ENCODE results near the gene SOX18.

The SOX18 gene

GRCh38 chr20:64037498-64038213, 11.8 kb downstream of the SOX18 start:
- no peak for DNase-seq (ENCODE audit: low spot score)

- DNase-seq (ENCODE audit: low spot score) = no peak
Measured at GRCh38 chr20:64037199-64037497, 12.3 kb downstream of the SOX18 start.

- DNase-seq (ENCODE audit: low spot score) = no peak
Measured at GRCh38 chr20:64036346-64037198, 12.9 kb downstream of the SOX18 start.

- no peak for DNase-seq (ENCODE audit: low spot score)
Measured at GRCh38 chr20:64035933-64036345, 13.5 kb downstream of the SOX18 start, which contains the start of gene C20orf204. C20orf204 (plus strand) TSS chr20:64036182; CDS start chr20:64036324, 142 bp downstream.

- DNase-seq (ENCODE audit: low spot score) = peak; percentile 64
Measured at GRCh38 chr20:64035066-64035932, 14.1 kb downstream of the SOX18 start.

- DNase-seq (ENCODE audit: low spot score) = no peak
Measured at GRCh38 chr20:64033981-64034493, 15.4 kb downstream of the SOX18 start.

GRCh38 chr20:64032706-64033624, 16.5 kb downstream of the SOX18 start:
- no peak for DNase-seq (ENCODE audit: low spot score)

- no peak for DNase-seq (ENCODE audit: low spot score)
Measured at GRCh38 chr20:64031822-64032314, 17.6 kb downstream of the SOX18 start.

GRCh38 chr20:64030371-64031134, 18.9 kb downstream of the SOX18 start:
- no peak for DNase-seq (ENCODE audit: low spot score)

- no peak for DNase-seq (ENCODE audit: low spot score)
Measured at GRCh38 chr20:64029293-64030117, 19.9 kb downstream of the SOX18 start.

GRCh38 chr20:64027981-64028685, 21.3 kb downstream of the SOX18 start:
- no peak for DNase-seq (ENCODE audit: low spot score)

GRCh38 chr20:64025826-64026412, 23.5 kb downstream of the SOX18 start:
- no peak for DNase-seq (ENCODE audit: low spot score)

- DNase-seq (ENCODE audit: low spot score) = no peak
Measured at GRCh38 chr20:64025101-64025825, 24.2 kb downstream of the SOX18 start.

- DNase-seq (ENCODE audit: low spot score) = no peak
Measured at GRCh38 chr20:64024141-64024990, 25.1 kb downstream of the SOX18 start.

- DNase-seq (ENCODE audit: low spot score) = no peak
Measured at GRCh38 chr20:64023361-64024140, 25.9 kb downstream of the SOX18 start.

Measured in CD4-positive, alpha-beta T cell treated with Interleukin-15 for 4 hours (primary cell).